ENCODE data around the gene JAK1.

JAK1 gene

DNA sequence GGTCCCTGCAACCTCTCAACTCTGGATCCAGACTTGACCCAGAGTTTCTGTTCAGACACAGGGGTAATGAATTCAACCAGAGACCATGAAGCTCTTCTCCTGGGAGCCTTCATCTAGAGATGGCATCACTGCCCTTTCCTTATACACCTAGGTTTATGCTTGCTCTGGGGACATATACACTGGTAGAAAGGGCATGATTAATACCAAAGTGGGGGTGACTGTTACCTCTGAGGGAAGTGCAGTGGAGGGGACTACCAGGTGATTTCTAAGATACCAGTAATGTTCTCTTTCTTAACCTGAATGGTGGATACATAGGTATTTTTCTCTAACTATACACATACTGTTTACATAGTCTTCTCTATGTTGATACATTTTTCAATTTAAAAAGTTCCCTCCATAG, 48.4 kb downstream of the JAK1 start:
- DNase-seq = no peak

DNA sequence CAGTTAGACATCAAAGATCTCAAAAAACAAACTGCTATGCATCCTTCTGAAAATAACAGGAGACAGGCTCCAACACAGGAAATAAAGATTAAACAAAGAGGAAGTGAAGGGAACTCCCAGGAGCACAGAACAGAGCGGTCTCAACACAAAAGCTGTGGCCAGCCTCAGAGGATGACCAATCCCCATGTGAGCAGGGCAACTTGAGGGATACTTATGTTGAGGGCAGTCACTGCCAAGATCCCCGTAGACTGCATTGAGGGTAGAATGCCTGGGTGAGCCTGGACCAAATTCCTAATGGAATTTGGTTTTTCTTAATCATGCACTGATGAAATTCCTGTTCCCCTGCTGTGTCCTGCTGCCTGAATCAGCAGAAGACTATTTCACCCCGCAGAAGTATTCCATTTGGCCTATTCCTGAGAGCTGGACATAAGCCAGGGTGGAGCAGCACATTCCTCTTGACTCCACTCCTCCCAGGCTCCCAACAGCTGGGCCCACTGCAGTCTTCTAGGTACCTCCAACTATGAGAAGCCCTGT, 49.0 kb downstream of the JAK1 start:
- peak; percentile 83 to 94 for DNase-seq

DNA sequence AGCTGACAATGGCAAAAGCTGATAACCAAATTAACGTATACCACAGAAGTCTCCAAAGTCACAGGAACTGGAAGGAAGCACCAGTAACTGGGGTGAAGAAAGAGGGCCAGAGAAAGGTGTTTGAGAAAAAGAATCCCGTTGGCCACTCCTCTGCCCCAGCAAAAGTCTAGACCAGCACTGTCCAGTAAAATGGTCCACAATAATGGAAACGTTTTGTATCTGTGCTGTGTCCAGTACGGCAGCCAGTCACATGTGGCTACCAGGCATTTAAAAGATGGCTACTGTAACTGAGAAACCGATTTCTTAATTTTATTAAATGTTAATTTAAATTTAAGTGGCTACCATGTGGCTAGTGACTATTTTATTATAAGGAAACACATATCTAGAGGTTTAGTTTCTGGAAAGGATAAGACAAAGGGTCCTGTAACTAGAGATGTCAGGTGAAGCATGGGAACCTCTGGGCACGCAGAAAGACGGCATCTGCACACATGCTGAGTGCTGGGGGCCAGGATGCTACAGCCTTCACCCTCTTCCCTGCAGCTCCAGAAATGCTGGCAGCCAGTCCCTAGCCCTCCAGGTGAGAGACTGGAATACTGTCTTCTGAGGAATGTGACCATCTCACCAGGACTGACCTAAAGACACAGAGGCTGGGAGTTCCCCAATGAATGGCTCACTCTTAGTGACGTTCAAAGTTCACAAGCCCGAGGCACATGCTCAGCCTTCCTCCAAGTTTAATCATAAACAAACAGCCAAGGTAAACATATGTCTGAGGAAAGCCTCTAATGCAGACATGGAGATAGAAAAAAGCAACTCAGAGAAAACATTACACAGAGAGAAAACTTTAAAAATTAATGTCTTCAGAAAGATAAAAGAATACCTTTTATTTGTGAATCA, 50.7 kb downstream of the JAK1 start:
- DNase-seq = peak in 1 of 2 donors; percentile 39

DNA sequence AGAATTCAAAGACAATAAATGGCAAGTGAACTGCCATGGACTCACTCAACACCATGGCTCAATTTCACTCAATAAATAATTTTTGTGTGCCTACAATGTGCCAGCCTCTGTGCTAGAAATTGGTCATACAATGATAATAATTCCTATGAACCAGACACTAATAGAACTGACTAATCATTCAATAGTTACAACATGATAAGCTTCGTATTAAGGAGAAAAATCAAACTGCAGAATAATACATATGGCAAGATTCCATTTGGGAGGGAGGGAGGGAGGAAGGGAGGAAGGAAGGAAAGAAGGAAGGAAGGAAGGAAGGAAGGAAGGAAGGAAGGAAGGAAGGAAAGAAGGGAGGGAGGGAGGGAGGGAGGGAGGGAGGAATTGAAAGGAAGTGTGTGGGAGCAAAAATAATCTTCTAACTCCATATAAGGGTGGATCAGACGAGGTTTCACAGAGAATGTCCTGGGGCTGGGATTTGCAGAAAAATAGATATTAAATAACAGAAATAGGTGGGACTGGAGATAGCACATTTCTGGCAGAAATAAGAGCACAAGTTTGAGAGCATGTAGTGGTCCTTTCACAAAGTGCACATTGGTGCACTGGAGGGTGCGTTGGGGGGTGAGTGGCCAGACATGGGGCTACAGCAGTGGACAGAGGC, 52.9 kb downstream of the JAK1 start:
- DNase-seq = no peak

DNA sequence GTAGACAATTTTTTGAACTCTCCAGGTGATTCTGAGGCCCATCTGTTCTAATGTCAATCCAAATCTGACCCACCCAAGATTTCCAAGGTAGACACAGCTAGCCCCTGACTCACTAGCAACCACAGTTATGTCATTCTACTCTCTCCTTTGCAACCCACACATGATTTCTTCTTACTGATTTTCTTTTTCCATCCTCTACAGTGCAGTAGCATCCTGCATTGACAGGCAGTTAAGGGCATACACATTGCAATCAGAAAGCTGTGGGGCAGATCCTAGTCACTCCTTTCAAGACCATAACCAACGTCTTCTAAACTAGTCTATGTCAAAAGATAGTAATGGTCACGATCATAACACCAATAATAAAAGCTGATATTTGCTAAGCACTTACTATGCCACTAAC, 54.2 kb downstream of the JAK1 start:
- no peak for DNase-seq

DNA sequence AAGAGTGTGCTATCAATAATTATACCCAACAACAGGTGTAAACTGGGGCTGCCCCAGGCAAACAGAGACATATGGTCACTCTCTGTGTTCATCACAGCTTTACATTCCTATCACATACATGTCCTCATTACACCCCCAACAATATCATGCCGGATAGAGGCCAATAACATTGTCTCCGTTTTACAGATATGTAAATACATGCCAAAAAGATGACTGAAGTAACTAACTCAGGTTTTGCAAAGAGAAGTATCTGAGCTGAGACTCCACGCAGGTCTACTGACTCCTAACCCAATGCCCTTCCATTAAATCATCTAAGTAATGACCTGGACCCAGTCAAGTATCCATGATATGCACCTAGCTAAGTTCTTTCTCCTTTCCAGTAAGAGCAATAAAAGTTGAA, 55.0 kb downstream of the JAK1 start:
- DNase-seq = no peak

DNA sequence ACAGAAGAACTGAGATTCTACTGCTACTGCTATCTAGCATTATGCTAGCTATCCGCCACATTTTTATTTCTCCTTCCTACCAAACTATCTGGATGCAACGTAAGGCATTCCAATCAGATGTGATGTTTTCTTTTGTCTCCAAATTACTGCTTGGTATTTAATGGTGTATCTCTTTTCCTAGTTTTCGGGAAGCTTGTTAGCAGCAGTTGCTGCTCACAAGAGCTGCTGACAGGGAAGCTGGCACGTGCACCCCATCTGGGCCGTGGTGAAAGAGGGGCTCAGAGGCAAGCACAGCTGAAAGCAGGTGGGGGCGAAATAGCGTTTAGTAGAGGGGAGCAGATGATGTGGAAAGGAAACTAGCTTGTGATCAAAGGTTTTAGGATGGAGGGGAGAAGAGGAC, 57.3 kb downstream of the JAK1 start:
- no peak for DNase-seq

DNA sequence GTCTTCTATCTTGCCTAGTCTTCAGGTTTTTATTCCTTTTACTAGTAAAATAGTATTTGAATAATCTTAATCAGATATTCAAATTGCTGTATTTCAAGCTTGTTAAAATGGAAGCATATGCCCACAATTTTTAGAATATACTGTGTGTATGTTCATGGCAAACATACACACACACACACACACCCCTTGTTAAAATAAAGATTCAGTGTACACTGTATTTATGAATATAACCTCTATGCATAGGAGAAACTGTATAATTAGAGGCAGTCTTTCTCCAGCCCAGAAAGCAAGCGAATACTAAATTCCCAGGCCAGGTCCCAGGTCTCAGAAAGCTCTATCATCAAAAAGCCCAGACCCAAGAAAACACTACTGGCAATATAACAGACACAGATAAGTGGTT, 57.8 kb downstream of the JAK1 start:
- no peak for DNase-seq

DNA sequence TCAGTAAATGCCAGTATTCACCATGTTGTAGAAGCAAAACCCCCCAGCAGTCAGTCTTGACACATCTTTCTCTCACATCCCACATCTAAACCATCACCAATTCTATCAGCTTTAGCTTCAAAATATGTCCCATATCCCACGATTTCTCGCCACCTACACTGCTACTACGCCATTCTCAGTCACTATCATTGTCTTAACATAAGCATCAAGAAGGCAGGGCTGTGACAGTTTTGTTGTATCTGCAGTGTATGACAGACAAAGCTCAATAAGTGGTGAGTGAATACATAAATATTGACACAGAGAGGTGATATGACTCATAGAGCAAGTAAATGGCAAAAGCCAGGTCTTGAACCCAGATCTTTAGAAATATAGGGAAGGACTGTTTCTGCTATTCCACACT, 59.9 kb downstream of the JAK1 start:
- DNase-seq = no peak

DNA sequence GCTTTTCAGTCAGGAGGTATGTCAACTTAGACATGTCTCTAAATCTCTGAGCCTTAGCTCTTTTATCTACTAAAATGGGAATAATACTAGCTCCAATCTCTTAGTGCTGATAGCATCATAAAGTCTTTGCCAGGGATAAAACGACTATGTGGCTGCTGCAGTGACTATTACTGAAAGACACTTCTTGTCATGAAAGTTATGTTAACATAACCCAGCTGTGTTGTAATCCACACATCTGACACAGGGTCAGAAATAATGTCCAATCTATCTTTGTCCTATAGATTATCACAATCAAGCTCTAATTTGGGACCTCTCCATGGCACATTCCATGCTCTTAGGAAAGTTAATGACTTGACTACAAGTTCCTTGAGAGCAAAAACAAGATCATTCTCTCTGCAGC, 62.8 kb downstream of the JAK1 start:
- DNase-seq = no peak

DNA sequence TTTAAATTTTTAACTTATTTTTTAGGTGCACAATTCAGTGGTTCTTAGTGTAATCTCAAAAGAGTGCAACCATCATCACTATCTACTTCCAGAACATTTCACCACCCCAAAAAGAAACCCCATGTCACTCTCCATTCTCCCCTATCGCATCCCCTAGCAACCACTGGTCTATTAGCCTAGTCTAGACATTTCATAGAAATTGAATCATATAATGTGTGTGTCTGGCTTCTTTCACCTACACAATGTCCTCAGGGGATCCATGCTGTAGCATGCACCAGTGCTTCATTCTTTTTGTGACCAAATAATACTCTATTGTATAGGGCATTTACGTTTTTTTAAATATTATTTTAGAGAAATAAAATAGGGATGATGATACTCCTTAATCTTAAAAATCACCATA, 64.7 kb downstream of the JAK1 start:
- DNase-seq = no peak

DNA sequence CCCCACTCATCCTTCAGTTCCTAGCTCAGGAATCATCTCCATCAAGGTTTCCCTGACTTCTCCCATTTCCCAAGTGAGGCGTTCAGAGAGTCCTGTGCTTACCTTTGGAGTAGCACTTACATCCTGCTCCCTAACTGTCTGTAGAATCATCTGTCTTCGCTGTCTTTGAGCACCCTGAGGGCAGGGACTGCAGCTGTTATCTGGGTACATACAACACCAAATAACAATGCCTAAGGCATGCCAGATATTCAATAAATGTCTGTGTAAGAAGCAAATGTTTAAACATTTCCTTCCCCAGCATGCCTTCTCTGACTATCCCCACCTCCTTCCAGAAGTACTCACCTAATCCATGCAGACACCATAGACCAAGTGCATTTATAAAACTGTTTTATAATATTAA, 65.4 kb downstream of the JAK1 start:
- no peak for DNase-seq

DNA sequence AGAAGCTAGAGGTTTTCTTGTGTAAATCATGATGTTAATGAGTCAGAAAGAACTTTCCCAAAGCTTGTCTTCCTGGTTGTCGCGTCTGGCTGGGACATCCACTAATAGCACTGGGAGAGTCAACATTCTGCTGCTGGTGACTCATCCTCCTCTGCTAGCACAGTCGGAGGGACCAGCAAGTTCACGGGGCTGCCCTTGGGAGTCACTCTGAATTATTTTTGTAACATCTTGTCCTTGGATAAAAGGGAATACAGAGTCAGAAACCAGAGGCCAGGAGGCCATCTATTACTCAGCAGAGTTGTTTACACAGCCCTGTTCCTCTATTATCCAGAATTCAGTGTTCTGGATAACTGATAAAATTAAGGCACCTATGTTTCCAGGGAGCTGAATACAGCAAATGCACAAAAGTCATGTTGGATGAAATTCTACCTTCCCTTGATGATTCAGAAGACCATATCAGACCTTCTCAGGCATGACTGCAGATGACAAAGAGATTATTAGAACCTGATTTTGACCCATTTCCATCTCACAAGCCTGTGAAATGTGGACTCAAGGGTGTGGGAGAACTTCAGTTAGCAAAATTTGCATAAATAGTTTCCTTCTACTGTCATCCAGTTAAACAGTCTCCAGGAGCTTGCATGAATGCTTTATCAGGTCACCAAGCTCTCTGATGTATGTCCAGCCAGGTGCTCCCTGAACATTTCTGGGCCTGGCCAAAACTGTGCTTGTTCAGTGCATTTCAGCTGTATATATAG, 68.1 kb downstream of the JAK1 start:
- peak; percentile 92 to 99 for DNase-seq

DNA sequence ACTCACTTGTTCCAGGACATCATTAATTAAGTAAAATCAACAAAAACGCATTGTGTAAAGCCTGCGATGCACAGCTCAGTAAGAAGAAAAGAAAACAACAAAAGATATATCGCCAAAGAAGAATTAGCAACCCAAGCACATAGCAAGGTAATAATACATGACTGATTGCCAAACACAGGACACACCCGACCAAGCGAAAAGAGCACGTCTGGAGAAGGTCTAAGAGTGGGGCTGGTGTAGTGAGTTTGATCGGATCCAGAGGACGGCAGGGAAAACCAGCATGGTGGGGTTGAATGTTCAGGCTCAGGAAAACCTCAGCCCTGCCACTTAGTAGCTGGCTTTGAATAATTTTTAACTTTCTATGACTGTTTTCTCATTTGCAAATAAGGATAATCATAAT, 69.8 kb downstream of the JAK1 start:
- DNase-seq = no peak

DNA sequence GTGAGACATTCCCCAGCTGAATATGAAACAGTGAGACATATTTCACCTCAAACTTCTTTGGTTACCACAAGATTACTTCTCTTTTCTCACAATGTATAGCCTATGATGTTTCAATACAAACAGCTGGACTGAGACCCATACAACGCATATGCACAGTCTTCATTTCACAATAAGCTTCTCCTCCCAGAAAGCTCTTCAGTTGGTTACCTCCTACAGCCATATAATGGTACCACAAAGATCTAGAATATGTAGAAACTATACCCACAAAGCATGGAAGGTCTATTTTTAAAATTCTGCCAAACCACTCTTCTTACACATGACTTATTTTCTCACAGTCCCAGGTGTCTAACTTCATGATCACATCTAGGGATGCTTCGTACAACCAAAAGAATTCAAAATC, 70.8 kb downstream of the JAK1 start:
- DNase-seq = peak; percentile 56 to 82

DNA sequence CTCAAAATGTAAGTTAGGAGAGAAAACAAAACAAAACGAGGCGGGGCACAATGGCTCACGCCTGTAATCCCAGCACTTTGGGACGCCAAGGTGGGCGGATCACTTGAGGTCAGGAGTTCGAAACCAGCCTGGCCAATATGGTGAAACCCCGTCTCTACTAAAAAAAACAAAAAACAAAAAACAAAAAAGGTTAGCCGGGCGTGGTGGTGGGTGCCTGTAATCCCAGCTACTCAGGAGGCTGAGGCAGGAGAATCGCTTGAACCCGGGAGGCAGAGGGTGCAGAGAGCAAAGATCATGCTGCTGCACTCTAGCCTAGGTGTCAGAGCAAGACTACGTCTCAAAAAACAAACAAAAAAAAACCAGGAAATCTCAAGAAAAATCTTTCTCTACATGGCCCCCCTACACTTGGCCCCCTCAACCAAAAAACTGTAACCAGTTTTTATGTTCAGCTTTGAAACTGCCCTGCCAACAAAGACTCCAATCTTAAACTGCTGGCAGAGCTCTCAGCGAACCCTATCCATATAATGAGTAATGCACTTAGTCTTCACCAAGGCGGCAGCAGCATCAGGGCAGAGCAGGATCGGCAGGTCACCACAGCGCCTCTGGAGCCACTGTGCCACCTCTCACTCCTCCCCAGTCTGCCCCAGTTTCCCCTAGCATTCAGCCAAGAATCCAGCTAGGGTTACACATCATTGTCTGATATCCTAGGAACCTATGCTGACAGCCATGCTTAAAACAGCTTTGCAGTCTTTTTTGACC, 71.7 kb downstream of the JAK1 start:
- DNase-seq = no peak

DNA sequence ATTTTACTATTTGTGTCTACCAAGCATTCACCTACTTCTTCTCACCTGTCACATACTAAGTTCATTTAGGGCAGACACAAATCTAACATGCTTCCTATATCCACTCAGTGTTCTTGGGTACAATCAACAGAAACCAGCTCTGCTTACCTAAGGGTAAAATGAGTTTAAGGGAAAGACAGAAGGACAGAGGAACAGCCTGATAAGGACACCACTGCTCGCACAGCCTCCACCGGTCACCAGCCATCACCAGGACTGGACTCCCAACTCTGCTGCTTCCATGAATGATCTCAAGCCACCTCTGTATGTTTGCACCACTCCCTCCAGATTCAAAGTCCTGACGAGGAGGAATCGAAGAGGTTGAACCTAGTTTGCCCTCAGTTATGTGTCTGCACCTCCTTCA, 72.4 kb downstream of the JAK1 start:
- DNase-seq = no peak

DNA sequence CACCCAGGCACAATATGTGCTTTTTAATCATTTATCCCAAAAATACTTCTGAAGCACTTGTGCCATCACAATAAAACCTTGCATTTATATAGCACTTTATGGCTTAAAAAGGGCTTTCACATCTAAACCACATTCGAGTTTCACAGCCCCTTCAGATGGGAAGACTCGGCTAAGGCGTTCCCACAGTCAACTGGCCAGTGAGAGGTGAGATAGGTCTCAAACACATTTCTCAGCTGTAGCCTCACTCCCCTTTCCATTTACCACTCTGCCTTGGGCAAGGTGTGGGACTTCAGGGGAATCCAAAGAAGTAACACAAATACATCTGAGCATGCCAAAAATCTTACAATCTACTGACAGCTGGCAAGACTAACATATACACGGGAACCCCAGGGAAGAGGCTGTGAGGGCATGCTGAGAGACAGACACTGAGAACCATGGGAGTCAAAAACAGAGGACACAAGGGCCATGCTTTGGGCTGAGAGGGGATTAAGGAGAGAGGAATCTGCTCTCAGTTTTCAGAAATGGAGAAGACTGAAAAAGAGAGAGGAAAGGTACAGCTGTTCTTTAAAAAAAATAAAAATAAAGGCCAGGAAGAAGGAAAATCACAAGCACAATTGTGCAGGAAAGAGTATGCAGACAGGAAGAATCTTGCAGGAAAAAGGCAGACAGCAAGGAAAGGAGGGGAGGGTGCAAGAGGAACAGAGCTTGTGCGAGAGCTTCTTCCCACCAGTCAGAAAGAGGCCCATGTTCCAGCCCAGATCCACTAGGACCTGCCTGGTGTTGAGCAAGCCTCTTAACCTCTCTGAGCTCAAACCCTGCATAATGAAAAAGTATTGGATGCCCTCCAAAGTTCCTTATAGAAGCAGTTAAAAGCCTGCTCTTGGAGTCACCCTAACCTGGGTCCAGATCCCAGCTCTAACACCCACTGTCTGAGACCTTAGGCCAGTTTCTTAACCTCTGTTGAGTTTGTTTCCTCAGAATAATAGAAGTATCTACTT, 73.5 kb downstream of the JAK1 start:
- DNase-seq = no peak

DNA sequence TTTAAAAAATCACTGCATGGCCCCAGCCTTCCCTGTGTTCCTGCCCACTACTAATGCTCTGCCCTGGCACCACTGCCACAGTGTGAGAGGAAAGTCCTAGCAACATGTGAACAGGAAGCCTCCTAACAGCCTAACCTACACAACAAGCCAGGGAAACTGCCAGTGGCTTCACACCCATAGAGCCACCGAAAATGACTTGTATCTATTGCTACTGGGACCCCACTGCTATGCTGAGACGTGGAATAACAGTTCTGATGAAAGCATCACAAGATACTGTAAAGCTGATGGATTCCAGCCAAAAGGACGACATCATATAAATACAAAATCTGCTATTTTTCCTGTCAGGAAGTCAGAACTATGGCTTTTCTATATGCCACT, 74.9 kb downstream of the JAK1 start:
- peak in 1 of 2 donors; percentile 50 for DNase-seq

DNA sequence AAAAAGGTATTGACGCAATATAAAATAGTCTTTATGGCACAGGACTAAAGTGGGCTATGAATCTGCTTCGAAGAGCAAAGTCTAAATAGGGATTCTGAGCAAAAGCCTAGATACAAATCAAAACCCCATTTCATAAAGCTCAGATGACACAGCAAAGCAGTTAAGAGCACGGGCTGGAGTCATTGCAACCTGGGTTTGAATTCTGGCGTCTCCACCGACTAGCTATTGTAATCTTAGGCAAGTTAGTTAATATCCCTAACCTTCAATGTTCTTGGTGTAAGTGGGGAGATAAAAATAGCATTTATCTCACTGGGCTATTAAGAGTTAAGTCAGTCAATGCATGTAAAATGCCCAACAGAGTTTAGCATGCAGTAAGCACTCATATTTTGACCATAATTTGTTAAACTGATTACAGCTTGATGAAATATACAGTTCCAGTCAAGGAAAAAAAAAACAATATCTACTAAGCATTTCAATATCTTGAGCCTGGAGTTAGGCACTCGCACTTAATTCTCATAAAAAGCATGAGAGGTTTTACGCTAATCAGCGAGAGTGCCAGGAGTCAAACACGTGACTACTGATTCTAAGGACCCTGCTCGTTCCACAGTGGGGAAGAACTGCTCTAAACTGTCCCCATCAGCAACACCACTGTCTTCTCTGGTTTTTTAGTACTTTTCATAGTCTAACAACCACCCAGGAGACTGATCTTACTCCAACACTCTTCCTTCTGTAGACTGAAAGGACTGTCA, 75.5 kb downstream of the JAK1 start:
- no peak for DNase-seq
